ENCODE results near the gene OR5I1.

DNA sequence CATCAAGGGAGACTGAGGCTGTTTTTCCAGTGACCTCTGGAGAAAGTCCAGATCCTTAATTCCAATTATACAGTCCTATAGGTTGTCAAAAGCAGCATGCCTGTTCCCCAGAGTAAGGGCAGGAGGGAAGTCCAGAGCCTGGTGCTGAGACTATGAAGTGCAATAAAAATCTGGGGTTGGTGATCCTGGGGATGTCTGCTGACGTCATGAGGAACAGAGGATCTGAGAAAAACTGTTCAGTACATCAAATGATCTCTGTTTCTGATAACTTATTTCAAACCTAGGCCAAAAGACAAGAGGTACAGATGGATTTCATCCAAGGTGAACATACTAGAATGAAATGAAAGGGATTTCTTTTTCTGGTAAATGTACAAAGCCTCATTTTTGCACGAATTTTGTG, 33.9 kb downstream of the OR5I1 start:
- TF ChIP-seq POLR2A (IDR thresholded peaks at IDR 0.05; ENCODE audit: low read length) (no peak), GATA1 (IDR thresholded peaks at IDR 0.05; ENCODE audit: low read depth, low read length) (no peak)

Data from erythroblast (primary cell).